H1 (cell line): ENCODE data around the gene TLCD3B. TPM values are rescaled to one million over a fixed set of nuclear protein-coding genes. Genes with fewer than 3 reads are reported as not detected.

Experiments used
- SUZ12 ChIP-seq: fragments of 200-600 bp; sonication (generic); IDR thresholded peaks from 2 replicates; pipeline ENCODE4 v1.6.1; 2012; ENCODE audit warnings: mild to moderate bottlenecking, inconsistent platforms, low read length, moderate library complexity, mixed read lengths
- polyA plus RNA-seq, 7 experiments: library from polyadenylated mRNA; depleted of rRNA in 3 of 7; stranded (reverse) in 5 of 7; unstranded in 2 of 7; fragments of >200 nt in 5 of 7; fragments of 200-250 nt in 2 of 7; gene quantifications; 1 replicate in 5 of 7; 2 replicates in 1 of 7; 4 replicates in 1 of 7; pipeline versions ENCODE4 v1.2.1 to v1.2.3, GENCODE V29; 2011 to 2013; ENCODE audit warnings: missing spikeins in 2 of 7, mixed read lengths in 2 of 7
- total RNA-seq: library from RNA; stranded (reverse); fragmentation: NEBNext Ultra II Directional; extraction: Animal tissue kit (Norgen Biotek cat#: 25700); gene quantifications from 2 replicates; pipeline ENCODE4 v1.2.1, GENCODE V29; 2021

Gene TLCD3B
- total and polyA plus RNA-seq, 2 of the 8 experiments (the other 6 are each of a cell fraction or from before 2014, with no cell fraction given), result 15.2 to 26.9 TPM

DNA sequence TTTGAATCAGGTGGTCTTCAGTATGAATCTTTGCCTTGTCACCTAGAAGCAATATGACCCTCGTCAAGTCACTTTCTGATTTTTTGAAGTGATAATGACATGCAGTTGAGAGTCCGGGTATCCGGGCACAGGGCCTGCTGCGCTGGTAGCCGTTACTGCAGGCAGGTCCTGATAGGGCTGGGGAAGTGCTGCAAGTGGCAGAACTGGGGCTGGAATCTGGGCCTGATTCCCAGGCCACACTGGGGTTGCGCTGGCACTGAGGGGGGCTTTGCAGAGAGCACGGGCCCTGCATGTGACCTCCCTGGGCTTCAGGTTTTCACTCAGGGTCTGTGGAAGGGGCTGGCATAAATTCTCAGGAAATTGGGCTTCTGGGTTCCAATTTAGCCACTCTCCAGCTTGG is 47.7 kb upstream of the TLCD3B start (continued):
- TF ChIP-seq SUZ12, result no peak
- TF ChIP-seq, all 59 proteins: peak for 0
